HG03064 (cell line): ENCODE data around the gene DMP1.

Experiments
- ATAC-seq: cut with Tn5 transposase; IDR thresholded peaks from one replicate; pipeline ENCODE4 v1.9.1; 2021; ENCODE audit warnings: low read depth; ENCODE audit not compliant: unreplicated experiment

DMP1 gene, protein sequence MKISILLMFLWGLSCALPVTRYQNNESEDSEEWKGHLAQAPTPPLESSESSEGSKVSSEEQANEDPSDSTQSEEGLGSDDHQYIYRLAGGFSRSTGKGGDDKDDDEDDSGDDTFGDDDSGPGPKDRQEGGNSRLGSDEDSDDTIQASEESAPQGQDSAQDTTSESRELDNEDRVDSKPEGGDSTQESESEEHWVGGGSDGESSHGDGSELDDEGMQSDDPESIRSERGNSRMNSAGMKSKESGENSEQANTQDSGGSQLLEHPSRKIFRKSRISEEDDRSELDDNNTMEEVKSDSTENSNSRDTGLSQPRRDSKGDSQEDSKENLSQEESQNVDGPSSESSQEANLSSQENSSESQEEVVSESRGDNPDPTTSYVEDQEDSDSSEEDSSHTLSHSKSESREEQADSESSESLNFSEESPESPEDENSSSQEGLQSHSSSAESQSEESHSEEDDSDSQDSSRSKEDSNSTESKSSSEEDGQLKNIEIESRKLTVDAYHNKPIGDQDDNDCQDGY

GRCh38 chr4:87649980-87650379, at the start of gene DMP1:
DMP1 (plus strand) TSS chr4:87650280; CDS start chr4:87656493, 6,213 bp downstream.
- no peak for ATAC-seq

- no peak for ATAC-seq
Observed at GRCh38 chr4:87601361-87601760, 48.7 kb upstream of the DMP1 start.

- no peak for ATAC-seq
Observed at GRCh38 chr4:87608229-87608628, 41.9 kb upstream of the DMP1 start, which contains the start of gene DSPP. DSPP (plus strand) TSS chr4:87608529; CDS start chr4:87610909, 2,380 bp downstream.

DNA sequence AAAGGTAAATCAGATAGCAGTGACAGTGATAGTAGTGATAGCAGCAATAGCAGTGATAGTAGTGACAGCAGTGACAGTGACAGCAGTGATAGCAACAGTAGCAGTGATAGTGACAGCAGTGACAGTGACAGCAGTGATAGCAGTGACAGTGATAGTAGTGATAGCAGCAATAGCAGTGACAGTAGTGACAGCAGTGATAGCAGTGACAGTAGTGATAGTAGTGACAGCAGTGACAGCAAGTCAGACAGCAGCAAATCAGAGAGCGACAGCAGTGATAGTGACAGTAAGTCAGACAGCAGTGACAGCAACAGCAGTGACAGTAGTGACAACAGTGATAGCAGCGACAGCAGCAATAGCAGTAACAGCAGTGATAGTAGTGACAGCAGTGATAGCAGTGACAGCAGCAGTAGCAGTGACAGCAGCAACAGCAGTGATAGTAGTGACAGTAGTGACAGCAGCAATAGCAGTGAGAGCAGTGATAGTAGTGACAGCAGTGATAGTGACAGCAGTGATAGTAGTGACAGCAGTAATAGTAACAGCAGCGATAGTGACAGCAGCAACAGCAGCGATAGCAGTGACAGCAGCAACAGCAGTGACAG, 35.7 kb upstream of the DMP1 start:
- ATAC-seq: no peak

GRCh38 chr4:87616268-87616667, 33.8 kb upstream of the DMP1 start:
- ATAC-seq: no peak

DNA sequence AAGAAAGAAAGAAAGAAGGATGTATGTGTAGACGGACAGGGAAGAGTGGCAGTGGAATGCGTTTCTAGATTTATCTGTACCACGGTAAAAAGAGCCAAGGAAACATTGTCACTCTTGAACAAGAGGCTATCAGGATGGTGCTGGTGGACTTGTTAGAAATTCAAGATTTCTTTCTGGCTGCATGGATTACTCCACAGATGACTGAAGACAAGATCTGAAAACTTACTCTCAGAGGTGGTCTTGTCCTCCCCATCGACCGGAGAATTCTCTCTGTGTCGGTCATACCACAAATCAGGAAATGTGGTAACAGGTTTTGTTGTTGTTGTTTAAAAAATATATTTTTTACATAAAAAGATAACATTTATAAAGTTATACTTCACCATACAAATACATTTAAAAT, 30.0 kb upstream of the DMP1 start:
- ATAC-seq: no peak

DNA sequence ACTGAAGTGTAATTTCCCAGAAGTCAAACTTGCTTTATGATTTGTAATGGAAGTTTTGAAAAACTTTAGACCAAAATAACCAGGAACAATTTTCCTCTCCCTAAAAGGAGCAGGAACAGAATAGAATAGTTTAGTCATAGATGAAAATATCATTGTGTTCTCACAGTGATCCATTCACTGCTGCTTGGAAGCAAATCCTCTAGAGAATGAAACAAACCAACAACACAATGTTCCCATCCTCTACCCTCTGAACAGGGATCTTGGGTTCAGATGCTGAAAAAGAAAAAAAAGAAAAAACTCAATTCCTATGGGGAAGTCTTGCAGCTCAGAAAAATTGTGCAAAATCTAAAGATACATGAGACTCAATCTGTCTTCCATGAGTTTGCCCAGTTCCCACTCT, 29.6 kb upstream of the DMP1 start:
- ATAC-seq: no peak

GRCh38 chr4:87622303-87622702, 27.8 kb upstream of the DMP1 start:
- no peak for ATAC-seq

- ATAC-seq: no peak
Observed at GRCh38 chr4:87624698-87625097, 25.4 kb upstream of the DMP1 start.

DNA sequence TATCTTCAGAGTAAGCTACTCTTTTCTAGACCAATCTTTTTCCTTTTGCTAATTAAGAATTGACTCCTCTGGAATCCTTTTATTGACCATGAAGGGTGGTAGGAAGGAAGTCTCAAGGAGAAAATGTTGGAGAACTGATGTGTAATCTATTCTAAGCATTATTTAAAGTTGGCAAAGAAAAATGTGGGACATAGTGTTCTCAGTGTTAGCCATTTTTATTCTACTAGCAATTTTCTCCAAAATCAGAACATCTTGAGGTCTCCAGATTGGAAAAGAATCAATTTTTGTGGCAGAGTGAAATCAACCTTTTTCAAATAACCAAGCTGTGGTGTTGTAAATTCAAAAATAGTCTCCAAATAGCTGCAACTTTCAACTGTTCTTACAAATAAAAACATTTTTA, 18.4 kb upstream of the DMP1 start:
- ATAC-seq: no peak

- no peak for ATAC-seq
Observed at GRCh38 chr4:87632469-87632868, 17.6 kb upstream of the DMP1 start.

- no peak for ATAC-seq
Observed at GRCh38 chr4:87633243-87633642, 16.8 kb upstream of the DMP1 start.

- no peak for ATAC-seq
Observed at GRCh38 chr4:87644286-87644685, 5.8 kb upstream of the DMP1 start.

DNA sequence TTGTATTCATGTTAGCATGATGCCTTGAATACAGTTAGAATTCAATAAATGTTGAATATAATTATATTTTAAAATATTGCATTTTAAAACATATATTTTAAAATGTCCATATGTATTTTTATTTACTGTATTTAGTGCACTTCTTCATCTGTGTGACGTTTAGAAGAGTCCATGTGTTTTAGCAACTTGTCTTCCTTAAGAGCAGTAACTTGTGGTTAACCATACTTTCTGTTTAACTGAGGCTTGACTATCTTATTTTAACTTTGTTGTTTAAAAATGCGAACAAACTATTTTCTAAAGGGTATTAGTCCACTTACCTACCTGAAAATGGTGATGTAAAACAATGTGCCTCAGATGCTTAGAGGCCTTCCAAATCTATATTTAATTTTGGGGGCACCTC, 858 bp downstream of the DMP1 start:
- no peak for ATAC-seq

- ATAC-seq: no peak
Observed at GRCh38 chr4:87651941-87652340, 1.9 kb downstream of the DMP1 start.

DNA sequence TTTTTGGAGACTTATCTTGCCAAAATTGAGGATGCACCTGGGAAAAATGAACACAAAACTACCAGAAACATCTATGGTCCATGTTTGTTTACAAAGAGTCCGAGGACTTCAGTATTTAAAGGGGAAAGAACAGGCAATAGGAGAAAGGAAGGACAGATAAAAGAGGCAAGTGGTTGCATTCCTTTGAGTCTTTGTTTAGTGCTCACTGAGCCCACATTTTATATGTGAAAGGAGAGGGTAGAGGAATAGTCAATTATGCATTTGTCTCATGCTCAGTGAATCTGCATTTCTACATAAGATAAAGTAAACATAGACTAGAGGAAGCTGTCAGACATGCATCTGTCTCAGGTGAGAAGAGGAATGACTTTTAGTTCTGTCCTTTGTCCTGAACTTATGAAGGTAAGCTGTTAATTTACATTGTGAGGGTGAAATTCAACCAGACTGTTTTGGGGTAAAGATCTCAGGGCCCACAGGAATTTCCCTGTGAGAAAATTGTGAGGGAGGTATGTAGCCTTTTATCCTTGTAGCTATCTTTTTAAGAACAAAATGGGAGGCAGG, 4.5 kb downstream of the DMP1 start:
- ATAC-seq: no peak

DNA sequence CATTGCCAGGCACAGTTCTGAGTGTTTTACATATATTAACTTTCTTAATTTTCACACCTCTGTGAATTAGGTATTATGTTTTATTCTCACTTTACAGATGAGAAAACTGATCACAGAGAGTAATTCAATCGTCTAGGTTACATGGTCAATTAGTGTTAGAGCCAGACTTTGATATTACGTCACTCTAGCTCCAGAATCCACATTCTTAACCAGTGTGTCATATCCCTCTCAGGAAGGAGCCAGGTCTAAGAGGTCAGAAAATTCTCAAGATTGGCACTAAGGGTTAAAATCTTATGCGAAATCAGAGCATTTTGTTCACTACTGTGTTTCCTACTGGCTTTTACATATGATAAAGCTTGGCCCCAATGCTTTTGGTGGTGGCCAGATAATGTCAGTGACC, 7.4 kb downstream of the DMP1 start:
- no peak for ATAC-seq

GRCh38 chr4:87659247-87659931, 9.3 kb downstream of the DMP1 start:
- no peak for ATAC-seq

- ATAC-seq: no peak
Observed at GRCh38 chr4:87662871-87663270, 12.8 kb downstream of the DMP1 start.

DNA sequence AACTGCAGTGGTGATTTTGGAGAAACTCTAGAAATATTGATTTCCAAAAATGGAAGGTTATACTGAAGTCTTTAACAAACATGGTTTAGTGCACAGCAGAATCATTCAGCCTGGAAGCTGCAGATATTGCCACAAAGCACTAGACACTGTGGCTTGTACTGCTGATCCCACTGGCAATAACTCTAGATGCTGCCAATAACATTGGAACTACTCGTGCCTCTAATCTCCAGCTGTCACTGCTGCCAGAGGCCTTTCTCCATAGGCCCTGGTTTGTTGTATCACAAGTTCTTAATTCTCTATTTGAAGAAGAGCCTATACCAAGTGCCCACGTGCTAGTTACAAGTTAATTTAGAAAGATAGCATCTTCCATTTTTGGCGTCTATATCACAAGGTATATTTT, 19.3 kb downstream of the DMP1 start:
- no peak for ATAC-seq

DNA sequence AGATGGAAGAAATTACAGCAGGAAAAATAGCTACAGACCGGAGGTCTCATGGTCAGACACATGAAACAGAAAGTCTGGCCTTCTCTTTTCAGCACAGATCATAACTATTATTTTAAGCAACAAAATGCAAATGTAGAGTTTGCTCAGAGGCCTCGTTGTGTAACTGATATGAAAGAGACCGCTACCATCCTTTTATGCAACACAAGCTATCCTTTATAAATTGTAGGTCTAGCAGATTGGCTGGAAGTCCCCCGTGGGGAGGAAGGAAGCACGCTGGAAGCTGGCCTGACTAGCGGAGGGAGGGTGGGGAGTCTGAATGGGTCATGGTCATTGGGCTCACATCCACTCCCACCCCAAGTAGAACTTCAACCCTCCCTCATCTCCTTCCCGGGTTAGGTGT, 27.7 kb downstream of the DMP1 start:
- no peak for ATAC-seq
